ENCODE data around the gene THADA.
"Not testable (repeated sequence)": the region's sequence is repeated elsewhere in the genome, so short reads cannot be mapped to it uniquely, and the experiment has no call there.

THADA gene

GRCh38 chr2:43192744-43193651, 402.8 kb downstream of the THADA start:
- DNase-seq: no peak

DNA sequence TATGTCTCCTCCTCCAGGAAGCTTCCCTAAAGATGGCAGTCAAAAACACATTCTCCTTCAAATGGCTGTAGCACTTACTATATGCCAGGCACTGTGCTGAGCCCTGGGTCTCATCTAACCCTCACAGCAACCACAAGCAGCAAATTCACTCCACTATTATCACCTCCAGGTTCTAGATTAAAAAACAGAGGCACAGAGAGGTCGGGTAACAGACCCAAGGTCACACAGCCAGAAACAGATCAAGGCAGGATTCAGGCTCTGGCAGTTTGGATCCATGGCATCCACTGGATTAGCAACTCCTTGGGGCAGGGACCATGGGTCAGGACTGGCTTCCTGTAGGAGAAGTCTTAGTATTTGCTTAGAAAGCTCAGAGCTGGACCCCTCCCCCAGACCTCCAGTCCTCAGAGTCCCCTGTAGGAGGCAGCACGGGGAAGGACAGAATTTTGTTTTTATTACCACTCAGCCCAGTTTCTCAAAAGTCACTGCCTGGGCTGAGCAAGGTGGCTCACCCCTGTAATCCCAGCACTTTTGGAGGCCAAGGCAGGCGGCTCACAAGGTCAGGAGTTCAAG, 403.8 kb downstream of the THADA start:
- no peak for DNase-seq

GRCh38 chr2:43190311-43191052, 405.4 kb downstream of the THADA start:
- no peak for DNase-seq

- DNase-seq: not testable (repeated sequence)
Observed at GRCh38 chr2:43189861-43190260, 406.0 kb downstream of the THADA start.

DNA sequence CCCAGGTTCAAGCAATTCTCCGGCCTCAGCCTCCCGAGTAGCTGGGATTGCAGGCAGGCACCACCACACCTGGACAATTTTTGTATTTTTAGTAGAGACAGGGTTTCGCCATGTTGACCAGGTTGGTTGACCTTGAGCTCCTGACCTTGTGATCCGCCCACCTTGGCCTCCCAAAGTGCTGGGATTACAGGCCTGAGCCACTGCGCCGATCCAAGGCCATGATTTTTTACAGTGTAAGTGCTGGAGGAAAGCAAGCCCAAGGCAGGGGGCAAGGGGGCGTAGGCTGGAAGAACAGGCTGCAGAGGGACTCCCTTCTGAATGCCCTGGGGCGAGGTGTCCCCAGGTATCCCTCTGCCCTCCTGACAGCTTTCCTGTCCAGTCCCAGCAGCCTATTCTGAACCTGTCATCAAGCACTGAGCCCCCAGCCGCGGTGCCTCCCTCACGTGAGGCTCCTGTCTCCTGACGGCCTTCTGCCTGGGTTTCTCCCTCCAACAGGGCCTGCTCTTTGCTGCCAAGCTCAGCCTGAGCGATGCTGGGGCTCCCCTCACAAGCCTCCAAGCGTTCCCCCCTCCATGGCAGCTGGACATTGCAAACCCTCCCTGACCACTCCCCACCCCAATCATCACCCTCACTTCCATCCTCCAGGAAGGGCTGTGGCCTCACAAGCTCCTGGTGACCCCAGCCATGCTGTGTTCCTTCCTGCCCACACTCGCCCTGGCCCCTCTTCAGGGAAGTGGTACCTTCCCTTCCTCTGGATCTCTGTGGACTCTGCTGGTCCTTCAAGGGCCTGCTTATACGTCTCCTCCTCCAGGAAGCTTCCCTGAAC, 407.1 kb downstream of the THADA start:
- DNase-seq: no peak

DNA sequence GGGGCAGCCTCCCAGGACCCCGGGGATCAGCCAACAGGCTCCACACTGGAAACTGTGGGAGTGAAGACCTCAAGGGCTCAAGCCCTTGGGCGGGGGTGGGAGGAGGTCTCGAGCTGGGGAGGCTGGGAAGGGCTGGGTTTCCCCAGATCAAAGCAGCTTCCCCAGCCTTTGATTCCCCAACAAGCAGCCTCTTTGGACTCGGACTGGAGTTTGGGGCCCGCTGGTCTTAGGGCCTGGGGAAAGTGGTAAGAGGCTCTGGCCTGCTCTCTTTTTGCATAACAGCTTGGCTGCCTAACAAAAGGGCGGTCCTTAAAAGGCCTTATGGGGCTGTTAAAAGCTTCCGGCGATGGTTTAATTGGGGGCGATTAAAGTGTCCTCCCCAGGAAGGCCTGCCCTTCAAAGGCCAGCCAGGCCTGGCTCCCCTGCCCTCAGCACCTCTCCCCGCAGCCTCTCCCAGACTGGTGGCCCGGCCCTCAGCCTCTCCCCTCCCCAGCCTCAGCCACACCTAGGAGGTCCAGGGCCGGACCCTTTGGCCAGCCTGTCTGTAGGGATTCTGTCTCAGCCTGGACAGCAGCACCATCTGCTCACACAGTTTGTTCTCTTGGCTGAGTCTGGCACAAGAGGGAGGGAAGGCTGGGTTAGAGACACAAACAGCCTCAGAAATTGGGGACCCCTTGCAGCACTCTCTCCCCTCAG, 409.0 kb downstream of the THADA start:
- no peak for DNase-seq

GRCh38 chr2:43186321-43186678, 409.5 kb downstream of the THADA start:
- no peak for DNase-seq

DNA sequence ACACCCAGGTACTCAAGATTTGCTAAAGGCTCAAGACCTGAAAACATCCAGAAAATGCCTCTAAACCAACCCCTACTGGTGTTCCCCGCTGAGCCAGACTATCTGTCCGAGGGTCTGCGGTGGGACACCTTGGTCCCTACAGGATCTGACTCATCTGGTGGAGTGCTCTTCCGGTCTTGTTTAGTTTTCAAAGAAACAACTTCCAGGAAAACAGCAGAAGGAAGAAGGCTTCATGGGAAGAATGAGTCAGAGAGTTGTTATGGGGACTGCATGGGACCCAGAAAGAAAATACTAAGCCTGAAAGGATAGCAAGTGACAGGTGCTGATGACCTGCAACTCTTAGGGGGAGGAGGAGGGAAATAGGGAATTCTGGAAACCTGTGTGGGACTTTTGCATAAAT, 410.7 kb downstream of the THADA start:
- DNase-seq: no peak

DNA sequence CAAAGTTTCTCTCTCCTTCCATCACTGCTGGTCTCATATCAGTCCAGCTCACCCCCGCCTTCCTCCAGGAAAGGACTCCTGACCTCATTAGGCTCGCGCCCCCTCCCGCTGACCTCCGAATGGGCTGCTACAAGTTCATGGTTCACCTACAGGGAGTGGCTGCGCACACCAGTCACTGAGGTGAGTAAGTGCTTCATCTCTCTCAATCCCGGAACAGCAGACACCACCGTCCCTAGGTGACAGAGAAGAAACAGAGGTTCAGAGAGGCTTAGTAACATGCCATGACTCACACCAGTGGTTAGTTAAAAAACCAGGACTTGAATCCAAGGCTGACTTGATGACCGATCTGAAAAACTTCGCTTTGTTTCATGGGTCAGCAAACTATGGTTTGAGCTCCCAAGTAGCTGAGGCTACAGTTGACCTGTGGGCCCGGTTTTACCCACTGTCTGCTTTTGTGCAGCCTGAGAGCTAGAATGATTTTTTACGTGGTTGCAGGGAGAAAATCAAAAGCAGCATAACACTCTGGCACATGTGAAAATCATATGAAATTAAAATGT, 411.4 kb downstream of the THADA start:
- DNase-seq: peak; percentile 78

DNA sequence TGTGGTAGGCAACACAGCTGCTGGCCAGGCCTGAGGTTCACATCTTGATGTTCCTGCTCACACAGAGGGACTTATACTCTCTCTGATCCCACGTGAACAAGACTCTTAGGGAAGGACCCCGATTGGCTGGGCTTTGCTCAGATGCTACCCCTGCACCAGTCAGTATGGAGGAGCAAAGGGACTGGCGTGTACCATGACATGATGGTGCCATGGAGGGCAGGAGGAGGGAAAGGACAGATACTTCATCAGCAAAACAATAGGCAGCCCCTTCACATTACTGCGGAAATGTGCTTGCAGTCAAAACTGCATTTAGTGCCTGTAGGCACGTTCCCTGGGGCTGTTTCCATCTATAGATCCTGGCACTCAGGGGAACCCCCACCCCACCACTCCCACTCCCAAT, 412.1 kb downstream of the THADA start:
- no peak for DNase-seq

GRCh38 chr2:43180897-43181296, 414.9 kb downstream of the THADA start:
- no peak for DNase-seq
